Kasumi-1 (cell line): ENCODE results near the gene RHBDF1.
A peak's percentile ranks its signal among the peaks of the same experiment; 100 is the strongest.

Experiments used
- DNase-seq, 2 experiments: peaks; one replicate each; lab custom pipeline; 2025; lab: John Stamatoyannopoulos, UW

The RHBDF1 gene

GRCh38 chr16:94918-95265 is 22.5 kb upstream of the RHBDF1 start:
- DNase-seq: no peak

GRCh38 chr16:92431-93339 is 20.3 kb upstream of the RHBDF1 start:
- DNase-seq: no peak

- no peak for DNase-seq
Measured at GRCh38 chr16:91484-91883, 19.1 kb upstream of the RHBDF1 start.

- DNase-seq: no peak
Measured at GRCh38 chr16:89391-90302, 17.2 kb upstream of the RHBDF1 start.

- DNase-seq: no peak
Measured at GRCh38 chr16:88613-89012, 16.2 kb upstream of the RHBDF1 start.

- DNase-seq: no peak
Measured at GRCh38 chr16:86483-86952, 14.1 kb upstream of the RHBDF1 start.

- DNase-seq: no peak
Measured at GRCh38 chr16:85865-86264, 13.4 kb upstream of the RHBDF1 start.

GRCh38 chr16:85407-85782 is 13.0 kb upstream of the RHBDF1 start:
- DNase-seq: no peak

GRCh38 chr16:84718-85406 is 12.4 kb upstream of the RHBDF1 start:
- peak; percentile 47 to 53 for DNase-seq

GRCh38 chr16:83781-84615 is 11.6 kb upstream of the RHBDF1 start:
- no peak for DNase-seq

- no peak for DNase-seq
Measured at GRCh38 chr16:83060-83603, 10.7 kb upstream of the RHBDF1 start.

- no peak for DNase-seq
Measured at GRCh38 chr16:79151-80054, 7.0 kb upstream of the RHBDF1 start.

- DNase-seq: no peak
Measured at GRCh38 chr16:78444-79150, 6.2 kb upstream of the RHBDF1 start.

- peak in 1 of 2 experiments; percentile 41 for DNase-seq
Measured at GRCh38 chr16:77807-78443, 5.5 kb upstream of the RHBDF1 start, which contains the start of gene MPG. MPG (plus strand) TSS chr16:78225; CDS start chr16:78310, 85 bp downstream.

GRCh38 chr16:77273-77806 is 4.9 kb upstream of the RHBDF1 start:
- DNase-seq: no peak

GRCh38 chr16:76535-77272 is 4.3 kb upstream of the RHBDF1 start:
- no peak for DNase-seq

- DNase-seq: peak; percentile 15 to 37
Measured at GRCh38 chr16:75580-76501, 3.4 kb upstream of the RHBDF1 start.
